ENCODE results near the gene RASD1. TPM values are rescaled to one million over a fixed set of nuclear protein-coding genes. Genes with fewer than 3 reads are reported as not detected.
"Not testable (repeated sequence)": the region's sequence is repeated elsewhere in the genome, so short reads cannot be mapped to it uniquely, and the experiment has no call there.

Gene RASD1
- total RNA-seq, 2 experiments from 2014 or later, result 0.17 to 0.36 TPM

- CTCF ChIA-PET, result interaction anchor here (0.7 to 5.6 kb wide), 12 partner anchors 9 to 423 kb away, joined by 3 to 59 read pairs (median 6); partner anchors contain the start of gene PEMT
- Mint-ChIP-seq H3K9me3 (no peaks in the 10 kb centered on the region), H3K27ac (no peak overlapping the region), H3K4me1 (ENCODE audit: low read depth) (peaks cover 12% of the 10 kb centered on the region), H3K4me3 (peak overlapping the region; percentile 64), H3K27me3 (ENCODE audit: low read depth) (peaks cover 12% of the 10 kb centered on the region), H3K36me3 (ENCODE audit: low read depth) (peaks cover 8% of the 10 kb centered on the region)
- intact Hi-C loops (cut with micrococcal nuclease), result loop anchor here (1.0 to 2.0 kb wide), 5 partner anchors 11 to 139 kb away; partner anchors contain the start of genes MED9 and PEMT
- DNase-seq, result peak; percentile 34
These were observed 533 bp downstream of the RASD1 start for GRCh38 chr17:17495536-17496188.

- Mint-ChIP-seq H3K4me3 (peak overlapping the region; percentile 21), H3K27me3 (ENCODE audit: low read depth) (peaks cover 12% of the 10 kb centered on the region), H3K36me3 (ENCODE audit: low read depth) (peaks cover 8% of the 10 kb centered on the region), H3K4me1 (ENCODE audit: low read depth) (peaks cover 12% of the 10 kb centered on the region), H3K9me3 (no peaks in the 10 kb centered on the region), H3K27ac (no peak overlapping the region)
- intact Hi-C loops (cut with micrococcal nuclease), result no loop called here
- CTCF ChIA-PET, result interaction anchor here (1.4 kb wide), 2 partner anchors 15 to 140 kb away, joined by 3 to 5 read pairs; no protein-coding TSS in a partner anchor
- DNase-seq, result no peak
These were observed 1.2 kb downstream of the RASD1 start for GRCh38 chr17:17494870-17495535.

- Mint-ChIP-seq H3K27ac (no peak overlapping the region), H3K27me3 (ENCODE audit: low read depth) (peaks cover 12% of the 10 kb centered on the region), H3K9me3 (no peaks in the 10 kb centered on the region), H3K4me3 (no peak overlapping the region), H3K4me1 (ENCODE audit: low read depth) (peaks cover 12% of the 10 kb centered on the region), H3K36me3 (ENCODE audit: low read depth) (peaks cover 8% of the 10 kb centered on the region)
- DNase-seq, result no peak
- intact Hi-C loops (cut with micrococcal nuclease), result no loop called here
- CTCF ChIA-PET, result interaction anchor here (1.4 kb wide), 1 partner anchor 139 kb away, joined by 5 read pairs; no protein-coding TSS in a partner anchor
These were observed 1.7 kb downstream of the RASD1 start for GRCh38 chr17:17494499-17494869.

- no peak for DNase-seq
- peaks cover 12% of the 10 kb centered on the region for H3K4me1 Mint-ChIP-seq (ENCODE audit: low read depth)
- H3K36me3 Mint-ChIP-seq (ENCODE audit: low read depth), result peaks cover 8% of the 10 kb centered on the region
- H3K4me3 Mint-ChIP-seq, result no peak overlapping the region
- intact Hi-C loops (cut with micrococcal nuclease), result no loop called here
- CTCF ChIA-PET, result no interaction called here
- no peaks in the 10 kb centered on the region for H3K9me3 Mint-ChIP-seq
- H3K27ac Mint-ChIP-seq, result no peak overlapping the region
- peaks cover 12% of the 10 kb centered on the region for H3K27me3 Mint-ChIP-seq (ENCODE audit: low read depth)
These were observed 2.2 kb downstream of the RASD1 start for GRCh38 chr17:17493986-17494466.

GRCh38 chr17:17493249-17493985 lies 2.8 kb downstream of the RASD1 start:
- Mint-ChIP-seq H3K36me3 (ENCODE audit: low read depth) (peaks cover 8% of the 10 kb centered on the region), H3K27me3 (ENCODE audit: low read depth) (peaks cover 12% of the 10 kb centered on the region), H3K27ac (no peak overlapping the region), H3K4me1 (ENCODE audit: low read depth) (peaks cover 12% of the 10 kb centered on the region), H3K4me3 (no peak overlapping the region), H3K9me3 (no peaks in the 10 kb centered on the region)
- no peak for DNase-seq
- intact Hi-C loops (cut with micrococcal nuclease), result no loop called here
- CTCF ChIA-PET, result no interaction called here

- H3K4me3 Mint-ChIP-seq, result no peak overlapping the region
- intact Hi-C loops (cut with micrococcal nuclease), result no loop called here
These were observed 3.6 kb downstream of the RASD1 start for GRCh38 chr17:17492571-17492970.

GRCh38 chr17:17492085-17492484 lies 4.1 kb downstream of the RASD1 start:
- peaks cover 14% of the 10 kb centered on the region for H3K36me3 Mint-ChIP-seq (ENCODE audit: low read depth)
- intact Hi-C loops (cut with micrococcal nuclease), result no loop called here
- peaks cover 10% of the 10 kb centered on the region for H3K4me1 Mint-ChIP-seq (ENCODE audit: low read depth)
- H3K27ac Mint-ChIP-seq, result no peak overlapping the region
- no peak overlapping the region for H3K4me3 Mint-ChIP-seq
- H3K27me3 Mint-ChIP-seq (ENCODE audit: low read depth), result peaks cover 12% of the 10 kb centered on the region
- DNase-seq, result no peak
- CTCF ChIA-PET, result interaction anchor here (1.2 to 1.4 kb wide), 2 partner anchors 149 to 150 kb away, joined by 3 read pairs; no protein-coding TSS in a partner anchor
- H3K9me3 Mint-ChIP-seq, result no peaks in the 10 kb centered on the region

More at GRCh38 chr17:17492571-17492970, 3.6 kb downstream of the RASD1 start:
- Mint-ChIP-seq H3K27me3 (ENCODE audit: low read depth) (peaks cover 12% of the 10 kb centered on the region), H3K27ac (no peak overlapping the region), H3K36me3 (ENCODE audit: low read depth) (peaks cover 11% of the 10 kb centered on the region), H3K9me3 (no peaks in the 10 kb centered on the region), H3K4me1 (ENCODE audit: low read depth) (peaks cover 12% of the 10 kb centered on the region)
- CTCF ChIA-PET, result interaction anchor here (1.2 kb wide), 1 partner anchor 149 kb away, joined by 3 read pairs; no protein-coding TSS in a partner anchor
- no peak for DNase-seq

- H3K4me1 Mint-ChIP-seq (ENCODE audit: low read depth), result peaks cover 10% of the 10 kb centered on the region
- peaks cover 12% of the 10 kb centered on the region for H3K27me3 Mint-ChIP-seq (ENCODE audit: low read depth)
- no peak overlapping the region for H3K4me3 Mint-ChIP-seq
- intact Hi-C loops (cut with micrococcal nuclease), result no loop called here
- no peak overlapping the region for H3K27ac Mint-ChIP-seq
- no peak for DNase-seq
- CTCF ChIA-PET, result interaction anchor here (0.9 to 1.4 kb wide), 3 partner anchors 77 to 151 kb away, joined by 3 to 4 read pairs (median 3); no protein-coding TSS in a partner anchor
- no peaks in the 10 kb centered on the region for H3K9me3 Mint-ChIP-seq
- peaks cover 14% of the 10 kb centered on the region for H3K36me3 Mint-ChIP-seq (ENCODE audit: low read depth)
These were observed 4.6 kb downstream of the RASD1 start for GRCh38 chr17:17491546-17491988.

- Mint-ChIP-seq H3K4me1 (ENCODE audit: low read depth) (peaks cover 10% of the 10 kb centered on the region), H3K27me3 (ENCODE audit: low read depth) (peaks cover 12% of the 10 kb centered on the region), H3K9me3 (no peaks in the 10 kb centered on the region), H3K36me3 (ENCODE audit: low read depth) (peaks cover 14% of the 10 kb centered on the region), H3K27ac (no peak overlapping the region), H3K4me3 (no peak overlapping the region)
- no peak for DNase-seq
- intact Hi-C loops (cut with micrococcal nuclease), result no loop called here
- CTCF ChIA-PET, result interaction anchor here (0.8 to 1.4 kb wide), 3 partner anchors 77 to 151 kb away, joined by 3 to 4 read pairs (median 3); no protein-coding TSS in a partner anchor
These were observed 5.1 kb downstream of the RASD1 start for GRCh38 chr17:17491031-17491471.

- peaks cover 24% of the 10 kb centered on the region for H3K36me3 Mint-ChIP-seq (ENCODE audit: low read depth)
- intact Hi-C loops (cut with micrococcal nuclease), result no loop called here
These were observed 8.2 kb downstream of the RASD1 start for GRCh38 chr17:17487998-17488397.

GRCh38 chr17:17486416-17486815 lies 9.8 kb downstream of the RASD1 start:
- CTCF ChIA-PET, result interaction anchor here (0.7 kb wide), 1 partner anchor 10 kb away, joined by 3 read pairs; the partner anchor contains the start of gene RASD1
- peaks cover 18% of the 10 kb centered on the region for H3K36me3 Mint-ChIP-seq (ENCODE audit: low read depth)
- H3K9me3 Mint-ChIP-seq; DNase-seq; H3K27ac Mint-ChIP-seq; H3K4me3 Mint-ChIP-seq; intact Hi-C loops (cut with micrococcal nuclease); H3K27me3 Mint-ChIP-seq (ENCODE audit: low read depth): not testable (repeated sequence)
- peaks cover 24% of the 10 kb centered on the region for H3K4me1 Mint-ChIP-seq (ENCODE audit: low read depth)

More at GRCh38 chr17:17487998-17488397, 8.2 kb downstream of the RASD1 start:
- CTCF ChIA-PET, result no interaction called here
- H3K4me3 Mint-ChIP-seq, result no peak overlapping the region
- H3K27me3 Mint-ChIP-seq (ENCODE audit: low read depth), result no peaks in the 10 kb centered on the region
- peaks cover 13% of the 10 kb centered on the region for H3K4me1 Mint-ChIP-seq (ENCODE audit: low read depth)
- H3K9me3 Mint-ChIP-seq, result no peaks in the 10 kb centered on the region
- no peak for DNase-seq
- no peak overlapping the region for H3K27ac Mint-ChIP-seq

GRCh38 chr17:17485420-17485819 lies 10.8 kb downstream of the RASD1 start:
- H3K4me3 Mint-ChIP-seq, result no peak overlapping the region
- no peaks in the 10 kb centered on the region for H3K27me3 Mint-ChIP-seq (ENCODE audit: low read depth)
- no peak overlapping the region for H3K27ac Mint-ChIP-seq
- H3K9me3 Mint-ChIP-seq, result no peaks in the 10 kb centered on the region
- no peak for DNase-seq
- H3K36me3 Mint-ChIP-seq (ENCODE audit: low read depth), result peaks cover 23% of the 10 kb centered on the region
- peaks cover 32% of the 10 kb centered on the region for H3K4me1 Mint-ChIP-seq (ENCODE audit: low read depth)
- intact Hi-C loops (cut with micrococcal nuclease), result loop anchor here (2.0 kb wide), 1 partner anchor 77 kb away; no protein-coding TSS in a partner anchor
- CTCF ChIA-PET, result no interaction called here
